Measurements from ENCODE around the gene CCDC187.

The CCDC187 gene

GRCh38 chr9:136203408-136204144 lies 100.3 kb downstream of the CCDC187 start:
- DNase-seq: no peak

DNA sequence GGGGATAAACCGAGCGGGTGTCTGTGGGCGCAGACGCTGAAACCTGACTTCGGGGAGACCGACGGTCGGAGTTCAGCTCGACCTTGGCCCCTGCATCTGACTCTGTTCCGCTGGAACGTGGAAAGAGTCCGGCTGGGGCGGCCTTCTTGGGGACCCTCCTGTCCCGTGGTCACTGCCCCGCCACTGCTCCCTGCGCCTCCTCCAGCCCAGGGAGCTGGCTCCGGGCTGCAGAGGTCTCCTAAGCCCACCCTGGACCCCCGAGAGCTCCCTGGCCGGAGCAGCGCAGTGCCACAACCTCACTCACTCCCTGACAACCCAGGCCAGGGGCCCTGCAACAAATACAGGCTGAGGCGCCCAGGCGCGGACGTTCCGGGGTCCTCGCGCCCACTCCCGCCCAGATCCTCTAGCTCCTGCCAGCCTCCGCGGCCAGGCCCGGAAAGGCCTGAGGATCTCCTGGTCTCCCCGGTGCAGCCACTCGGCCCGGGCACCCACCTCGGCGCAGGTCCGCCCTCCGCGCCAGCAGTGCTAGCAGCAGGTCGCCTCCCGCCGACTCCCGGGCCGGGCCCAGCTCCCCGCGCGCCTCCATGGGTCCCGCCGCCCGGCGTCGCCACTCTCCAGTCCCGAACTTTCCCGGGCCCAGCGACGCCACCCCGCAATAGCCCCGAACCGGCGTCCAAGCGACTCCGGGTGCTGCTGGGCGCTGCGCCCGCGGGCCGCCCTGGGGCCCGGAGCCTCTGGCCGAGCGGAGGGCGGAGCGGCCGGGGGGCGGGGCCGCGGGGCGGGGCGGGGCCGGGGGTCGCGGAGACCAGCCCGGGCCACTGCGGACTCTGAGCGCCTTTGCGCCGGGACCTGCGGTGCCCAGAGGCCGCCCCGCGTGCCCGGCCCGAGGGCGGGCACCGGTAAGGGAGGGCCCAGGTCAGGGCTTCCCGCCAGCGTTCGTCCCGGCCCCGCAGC lies 101.2 kb downstream of the CCDC187 start:
- DNase-seq: no peak

DNA sequence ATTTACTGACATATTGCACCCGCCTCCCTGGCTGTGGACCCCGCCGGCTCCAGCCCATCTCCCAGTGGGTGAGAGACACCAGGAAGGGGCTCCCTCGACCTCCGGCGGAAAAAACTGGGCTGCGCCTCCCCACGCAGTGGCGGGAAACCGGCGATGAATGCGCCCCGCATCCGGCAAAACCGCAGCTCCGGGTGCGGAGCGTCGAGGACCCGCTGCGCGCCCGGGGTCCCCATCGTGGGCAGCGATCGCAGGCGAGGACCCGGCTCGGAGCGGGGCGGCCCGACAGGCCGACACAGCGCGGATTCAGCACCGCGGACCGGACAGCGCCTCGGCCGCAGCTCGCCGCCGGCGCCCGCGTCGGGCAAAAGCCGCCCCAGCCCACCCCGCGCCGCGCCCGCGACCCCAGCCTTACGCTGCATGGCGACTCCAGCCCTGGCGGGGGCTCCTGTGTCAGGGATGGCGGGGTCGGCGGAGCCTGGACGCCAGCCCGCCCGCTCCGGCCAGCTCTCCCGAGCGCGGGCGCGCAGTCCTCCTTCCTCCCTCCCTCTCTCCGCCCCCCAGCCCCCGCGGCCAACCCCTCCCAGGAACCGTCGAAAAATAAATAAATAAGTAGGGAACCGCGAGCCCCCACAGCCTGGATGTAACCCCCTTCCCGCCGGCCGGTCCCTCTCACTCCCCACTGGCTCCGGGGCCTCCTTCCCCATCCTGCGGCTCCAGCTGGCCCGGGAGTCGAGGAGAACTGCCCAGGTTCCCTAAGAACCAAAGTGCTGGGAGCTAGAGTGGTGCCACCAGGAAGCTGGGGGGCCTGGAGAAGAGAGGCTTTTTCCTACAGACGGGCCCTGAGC lies 102.1 kb downstream of the CCDC187 start:
- no peak for DNase-seq

DNA sequence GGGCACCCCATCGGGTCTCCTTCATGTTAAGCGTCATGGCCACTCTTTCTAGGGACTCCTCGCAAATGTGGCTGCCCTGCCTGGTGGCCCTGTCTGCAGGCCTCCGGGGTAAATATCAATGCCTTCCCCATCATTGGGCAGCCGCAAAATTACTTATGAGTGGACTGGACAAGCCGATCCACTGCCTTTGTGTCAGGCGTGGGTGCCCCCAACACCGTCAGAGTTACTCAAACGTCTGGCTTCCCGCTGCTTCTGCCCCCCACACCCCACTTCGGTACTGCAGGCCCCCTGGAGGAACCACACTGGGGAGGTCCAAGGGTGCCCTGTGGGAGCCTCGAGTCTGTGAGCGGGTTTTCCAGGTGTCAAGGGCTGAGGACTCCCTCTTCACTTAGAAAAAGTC lies 102.7 kb downstream of the CCDC187 start:
- no peak for DNase-seq

DNA sequence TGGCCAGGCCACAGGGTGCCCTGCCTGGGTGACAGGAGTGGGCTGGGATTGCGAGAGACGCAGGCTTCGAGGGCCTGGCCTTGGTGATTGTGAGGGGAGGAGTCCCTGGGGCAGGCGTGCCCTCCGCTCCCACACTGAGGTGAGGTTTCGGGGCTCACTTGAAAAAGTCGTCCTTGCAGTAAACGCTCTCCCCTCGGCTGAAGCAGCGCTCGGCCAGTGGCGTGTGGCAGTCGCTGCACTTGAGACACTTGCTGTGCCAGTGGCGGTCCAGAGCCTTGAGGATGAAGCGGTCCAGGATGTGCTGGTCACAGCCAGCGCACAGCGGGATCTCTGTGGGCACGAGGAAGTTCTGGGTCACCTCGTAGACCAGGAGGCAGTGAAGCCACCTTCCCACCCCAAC lies 103.5 kb downstream of the CCDC187 start:
- DNase-seq: no peak

Data from GDM1 (cell line).